Keratinocyte (primary cell): ENCODE measurements around the gene TBC1D16. TPM values are rescaled to one million over a fixed set of nuclear protein-coding genes. Genes with fewer than 3 reads are reported as not detected.

Experiments
- DNase-seq: peaks from one replicate; pipeline ENCODE4 v3.0.0-alpha.2; 2011; ENCODE audit warnings: low read depth, missing footprints, low spot score
- FAIRE-seq: peaks from 2 replicates; lab custom pipeline; 2011; peaks lifted over from hg19 to GRCh38; lab: Jason Lieb, UNC
- H2AFZ ChIP-seq: 2 replicates; pipeline ENCODE4 v1.6.0; 2012; ENCODE audit warnings: low read length, control low read depth, inconsistent platforms; ENCODE audit not compliant: control insufficient read depth
- H3K27ac ChIP-seq: 2 replicates; pipeline ENCODE4 v1.5.1; 2011; ENCODE audit warnings: low read length; ENCODE audit not compliant: control insufficient read depth, insufficient read depth
- H3K27me3 ChIP-seq: 3 replicates; pipeline ENCODE4 v1.6.0; 2011; ENCODE audit warnings: low read length; ENCODE audit not compliant: control insufficient read depth, insufficient read depth; ENCODE audit errors: extremely low read depth
- H3K36me3 ChIP-seq, 2 experiments: 2 replicates in 1 of 2; 3 replicates in 1 of 2; pipeline ENCODE4 v1.5.1; 2011; ENCODE audit warnings: low read length in 2 of 2, mild to moderate bottlenecking in 1 of 2; ENCODE audit not compliant: control insufficient read depth in 2 of 2, insufficient read depth in 2 of 2; ENCODE audit errors: extremely low read depth in 1 of 2
- H3K4me1 ChIP-seq: 3 replicates; pipeline ENCODE4 v1.5.1; 2011; ENCODE audit warnings: low read length; ENCODE audit not compliant: control insufficient read depth, insufficient read depth; ENCODE audit errors: extremely low read depth
- H3K4me2 ChIP-seq: 3 replicates; pipeline ENCODE4 v1.6.0; 2011; ENCODE audit warnings: low read depth, low read length; ENCODE audit not compliant: control insufficient read depth, insufficient read depth; ENCODE audit errors: extremely low read depth
- H3K4me3 ChIP-seq, 3 experiments: fragments of 200-600 bp in 1 of 3; sonication (generic) in 1 of 3; 2 replicates in 2 of 3; 3 replicates in 1 of 3; pipeline ENCODE4 v1.5.1; 2011 to 2016; ENCODE audit warnings: low read length in 3 of 3, mild to moderate bottlenecking in 3 of 3, control low read depth in 2 of 3, inconsistent platforms in 1 of 3, low read depth in 1 of 3, mixed read lengths in 1 of 3, mixed run types in 1 of 3, moderate library complexity in 1 of 3; ENCODE audit not compliant: control insufficient read depth in 2 of 3, insufficient read depth in 2 of 3; ENCODE audit errors: extremely low read depth in 1 of 3
- H3K79me2 ChIP-seq: 2 replicates; pipeline ENCODE4 v1.6.0; 2012; ENCODE audit warnings: low read length; ENCODE audit not compliant: control insufficient read depth, insufficient read depth
- H3K9ac ChIP-seq: 3 replicates; pipeline ENCODE4 v1.6.0; 2011; ENCODE audit warnings: low read length; ENCODE audit not compliant: control insufficient read depth, insufficient read depth; ENCODE audit errors: extremely low read depth
- H3K9me1 ChIP-seq: 3 replicates; pipeline ENCODE4 v1.6.0; 2011; ENCODE audit warnings: low read length; ENCODE audit not compliant: control insufficient read depth, insufficient read depth; ENCODE audit errors: extremely low read depth
- H3K9me3 ChIP-seq: 2 replicates; pipeline ENCODE4 v1.5.1; 2012; ENCODE audit warnings: low read depth, low read length; ENCODE audit not compliant: control insufficient read depth
- H4K20me1 ChIP-seq: 3 replicates; pipeline ENCODE4 v1.6.0; 2011; ENCODE audit warnings: low read length; ENCODE audit not compliant: control insufficient read depth, insufficient read depth; ENCODE audit errors: extremely low read depth
- EZH2 ChIP-seq: IDR thresholded peaks from one replicate; pipeline ENCODE4 v1.6.1; 2012; ENCODE audit warnings: inconsistent platforms, mild to moderate bottlenecking, low read length, moderate library complexity
- dilution Hi-C: fragments of 300-500 bp; cut with MboI; formaldehyde crosslinking; loops from one replicate; pipeline ENCODE4 v1.7.0; 2020; ENCODE audit warnings: low sequenced_read_pairs; ENCODE audit not compliant: extremely low pct_ligation_motif_present
- polyA plus RNA-seq, 5 experiments: library from polyadenylated mRNA; depleted of rRNA in 3 of 5; stranded (reverse) in 3 of 5; stranded (forward) in 1 of 5; unstranded in 1 of 5; fragments of >200 nt; gene quantifications; 1 replicate in 1 of 5; 2 replicates in 3 of 5; 3 replicates in 1 of 5; pipeline versions ENCODE4 v1.2.1 to v1.2.3, GENCODE V29; 2011 to 2012; ENCODE audit warnings: missing spikeins in 2 of 5, low read depth in 1 of 5, low replicate concordance in 1 of 5
- TF ChIP-seq, protein P1 (sequence below), 3 experiments: IDR thresholded peaks in 1 of 3; conservative IDR thresholded peaks in 1 of 3; optimal IDR thresholded peaks in 1 of 3; 2 replicates in 2 of 3; 3 replicates in 1 of 3; pipeline versions ENCODE3 to v1.5.1; 2011; ENCODE audit warnings: low read length in 3 of 3, mild to moderate bottlenecking in 3 of 3, moderate library complexity in 2 of 3, control low read depth in 1 of 3, inconsistent platforms in 1 of 3; ENCODE audit not compliant: insufficient read depth in 2 of 3; ENCODE audit errors: extremely low read depth in 1 of 3

TBC1D16 gene
- polyA plus RNA-seq, 1 donor (not counting 4 experiments of a cell fraction or from before 2014, with no cell fraction given), result 8.6 TPM

DNA sequence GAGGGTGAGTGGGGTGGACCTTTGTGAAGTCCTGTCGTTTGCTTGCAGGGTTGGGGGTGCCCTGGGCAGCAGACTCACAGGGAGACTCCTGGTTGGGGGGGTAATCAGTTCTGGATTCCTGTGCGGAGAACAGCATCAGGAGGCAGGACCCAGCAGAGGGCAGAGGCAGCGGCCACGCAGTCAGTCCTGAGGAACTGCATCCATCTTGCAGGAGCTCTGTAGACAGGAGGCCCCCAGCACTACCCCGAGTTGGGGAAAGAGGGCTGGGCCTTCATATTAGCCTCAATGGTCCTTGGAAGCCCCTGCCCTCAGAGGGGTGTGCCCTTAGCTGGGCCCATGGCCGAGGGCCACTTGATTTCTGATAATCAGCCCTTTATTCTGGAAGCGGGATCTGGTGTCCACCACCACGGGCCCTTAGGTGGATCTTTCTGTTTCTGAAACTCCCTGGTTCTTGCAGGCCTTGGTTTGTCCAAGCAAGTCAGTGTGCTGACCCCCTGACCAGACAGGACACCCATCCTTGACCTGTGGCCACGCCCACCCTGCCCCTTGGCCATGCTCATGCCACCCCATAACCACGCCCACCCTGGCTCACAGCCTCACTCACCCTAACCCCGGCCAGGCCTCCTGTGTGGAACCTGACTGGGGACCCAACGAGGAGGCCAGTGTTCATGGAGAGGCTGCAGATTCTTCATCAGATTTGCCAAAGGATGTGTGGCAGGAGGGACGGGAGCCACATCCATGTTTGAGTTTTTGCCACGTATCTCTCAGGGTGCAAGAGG lies 122.9 kb downstream of the TBC1D16 start:
- FAIRE-seq (no peak), DNase-seq (no peak)
- peaks cover 33% of the 10 kb centered on the region for H3K27me3 ChIP-seq
- TF ChIP-seq, protein P1, sequence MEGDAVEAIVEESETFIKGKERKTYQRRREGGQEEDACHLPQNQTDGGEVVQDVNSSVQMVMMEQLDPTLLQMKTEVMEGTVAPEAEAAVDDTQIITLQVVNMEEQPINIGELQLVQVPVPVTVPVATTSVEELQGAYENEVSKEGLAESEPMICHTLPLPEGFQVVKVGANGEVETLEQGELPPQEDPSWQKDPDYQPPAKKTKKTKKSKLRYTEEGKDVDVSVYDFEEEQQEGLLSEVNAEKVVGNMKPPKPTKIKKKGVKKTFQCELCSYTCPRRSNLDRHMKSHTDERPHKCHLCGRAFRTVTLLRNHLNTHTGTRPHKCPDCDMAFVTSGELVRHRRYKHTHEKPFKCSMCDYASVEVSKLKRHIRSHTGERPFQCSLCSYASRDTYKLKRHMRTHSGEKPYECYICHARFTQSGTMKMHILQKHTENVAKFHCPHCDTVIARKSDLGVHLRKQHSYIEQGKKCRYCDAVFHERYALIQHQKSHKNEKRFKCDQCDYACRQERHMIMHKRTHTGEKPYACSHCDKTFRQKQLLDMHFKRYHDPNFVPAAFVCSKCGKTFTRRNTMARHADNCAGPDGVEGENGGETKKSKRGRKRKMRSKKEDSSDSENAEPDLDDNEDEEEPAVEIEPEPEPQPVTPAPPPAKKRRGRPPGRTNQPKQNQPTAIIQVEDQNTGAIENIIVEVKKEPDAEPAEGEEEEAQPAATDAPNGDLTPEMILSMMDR (optimal IDR thresholded peaks at IDR 0.05 in 1 of 3, IDR thresholded peaks at IDR 0.05 in 1 of 3, conservative IDR thresholded peaks at IDR 0.05 in 1 of 3; ENCODE audit: extremely low read depth in 1 of 3, insufficient read depth in 2 of 3, low read length in 3 of 3), result no peak
- no peak for TF ChIP-seq EZH2
- H3K4me2 ChIP-seq, result no peak overlapping the region
- dilution Hi-C loops, result no loop called here
- no peaks in the 10 kb centered on the region for H3K79me2 ChIP-seq
- H3K36me3 ChIP-seq, result no peaks in the 10 kb centered on the region
- H4K20me1 ChIP-seq, result no peaks in the 10 kb centered on the region
- H3K9ac ChIP-seq, result no peak overlapping the region
- H2AFZ ChIP-seq, result no peak overlapping the region
- no peaks in the 10 kb centered on the region for H3K9me1 ChIP-seq
- H3K4me3 ChIP-seq, result no peak overlapping the region
- no peaks in the 10 kb centered on the region for H3K4me1 ChIP-seq
- no peaks in the 10 kb centered on the region for H3K9me3 ChIP-seq
- H3K27ac ChIP-seq, result no peak overlapping the region

DNA sequence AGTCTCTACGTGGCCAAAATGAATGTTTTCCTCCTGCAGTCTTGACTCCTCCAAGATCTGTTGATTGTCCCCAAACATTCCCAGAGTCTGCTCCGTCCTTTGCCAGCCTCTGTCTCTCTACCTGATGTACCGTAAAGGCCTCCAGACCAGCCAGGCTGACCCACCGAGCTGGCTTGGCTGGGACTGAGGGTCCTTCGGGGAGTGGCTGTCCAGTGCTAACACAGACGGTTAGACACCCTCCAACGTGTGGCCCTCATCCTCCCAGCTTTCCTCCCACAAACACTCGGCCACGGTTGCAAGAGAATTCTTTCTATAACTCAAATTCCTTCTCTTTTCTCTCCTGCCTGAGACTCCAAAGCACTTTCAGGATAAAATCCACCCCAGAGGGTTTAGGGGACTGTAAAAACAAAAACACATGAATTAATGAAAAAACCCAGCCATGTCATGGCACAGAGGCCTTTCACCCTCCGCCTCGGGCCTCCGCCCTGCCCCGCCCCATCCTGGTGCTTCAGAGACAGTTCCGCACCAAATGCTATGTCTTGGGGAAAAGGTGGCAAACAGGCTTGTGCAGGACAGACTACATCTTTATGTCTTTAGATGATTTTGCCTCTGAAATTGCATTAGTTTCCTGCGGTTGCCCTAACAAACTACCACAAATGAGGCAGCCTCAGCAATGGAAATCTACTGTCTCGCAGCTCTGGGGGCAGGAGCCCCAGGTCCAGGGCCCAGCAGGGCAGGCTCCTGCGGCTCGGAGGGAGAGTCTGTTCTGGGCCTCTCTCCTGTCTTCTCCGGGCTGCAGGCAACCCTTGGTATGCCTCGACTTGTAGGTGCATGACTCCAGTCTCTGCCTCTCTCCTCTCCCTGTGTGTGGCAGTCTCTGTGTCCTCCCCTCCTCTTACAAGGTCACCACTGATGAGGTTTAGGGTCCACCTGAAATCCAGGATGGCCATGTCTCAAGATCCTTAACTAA lies 124.0 kb downstream of the TBC1D16 start:
- Histone ChIP-seq H3K9ac (no peak overlapping the region), H3K4me2 (no peak overlapping the region), H3K4me3 (no peak overlapping the region), H3K79me2 (no peaks in the 10 kb centered on the region), H3K4me1 (no peaks in the 10 kb centered on the region), H3K27ac (no peak overlapping the region), H4K20me1 (no peaks in the 10 kb centered on the region), H2AFZ (no peak overlapping the region), H3K27me3 (peaks cover 25% of the 10 kb centered on the region), H3K9me1 (no peaks in the 10 kb centered on the region), H3K9me3 (no peaks in the 10 kb centered on the region), H3K36me3 (no peaks in the 10 kb centered on the region)
- dilution Hi-C loops, result no loop called here
- TF ChIP-seq EZH2, result no peak
- TF ChIP-seq, protein P1 (optimal IDR thresholded peaks at IDR 0.05 in 1 of 3, IDR thresholded peaks at IDR 0.05 in 1 of 3, conservative IDR thresholded peaks at IDR 0.05 in 1 of 3; ENCODE audit: extremely low read depth in 1 of 3, insufficient read depth in 2 of 3, low read length in 3 of 3), result no peak
- DNase-seq, result no peak
- FAIRE-seq, result no peak
